ENCODE data around the gene CDCA7.
"Not testable (repeated sequence)": the region's sequence is repeated elsewhere in the genome, so short reads cannot be mapped to it uniquely, and the experiment has no call there.

CDCA7 gene
- total RNA-seq = 2.2 to 3.0 reads per million in 2 experiments

DNA sequence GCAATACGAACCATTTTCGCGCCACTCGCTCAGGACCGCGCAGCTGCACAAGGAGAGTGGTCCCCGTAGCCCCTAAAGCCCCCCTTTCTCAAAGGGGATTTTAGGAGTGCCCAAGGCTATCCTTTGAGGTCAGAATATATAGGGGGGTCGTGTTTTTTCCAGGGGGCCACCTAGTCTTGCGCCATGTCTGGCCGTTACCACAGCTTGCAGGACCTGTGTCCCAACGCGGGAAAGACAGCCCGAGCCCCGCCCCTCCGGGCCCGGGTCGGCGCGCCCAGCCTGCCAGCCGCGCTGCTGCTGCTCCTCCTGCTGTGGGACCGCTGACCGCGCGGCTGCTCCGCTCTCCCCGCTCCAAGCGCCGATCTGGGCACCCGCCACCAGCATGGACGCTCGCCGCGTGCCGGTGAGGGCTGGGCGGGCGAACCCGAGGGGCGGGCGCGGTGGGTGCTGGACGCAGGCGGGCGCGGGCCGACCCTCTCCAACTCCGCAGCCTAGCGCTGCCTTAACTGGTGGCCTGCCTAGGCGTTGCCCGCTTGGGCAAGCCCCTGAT, at the start of gene CDCA7:
CDCA7 (plus strand) TSS at position 291 of the 550 bp plus-strand sequence; CDS start at position 383, 92 bp downstream.
- no peak for DNase-seq (ENCODE audit: low read depth)

- no peak for DNase-seq (ENCODE audit: low read depth)
Measured at GRCh38 chr2:173305303-173305702, 49.4 kb upstream of the CDCA7 start.

DNA sequence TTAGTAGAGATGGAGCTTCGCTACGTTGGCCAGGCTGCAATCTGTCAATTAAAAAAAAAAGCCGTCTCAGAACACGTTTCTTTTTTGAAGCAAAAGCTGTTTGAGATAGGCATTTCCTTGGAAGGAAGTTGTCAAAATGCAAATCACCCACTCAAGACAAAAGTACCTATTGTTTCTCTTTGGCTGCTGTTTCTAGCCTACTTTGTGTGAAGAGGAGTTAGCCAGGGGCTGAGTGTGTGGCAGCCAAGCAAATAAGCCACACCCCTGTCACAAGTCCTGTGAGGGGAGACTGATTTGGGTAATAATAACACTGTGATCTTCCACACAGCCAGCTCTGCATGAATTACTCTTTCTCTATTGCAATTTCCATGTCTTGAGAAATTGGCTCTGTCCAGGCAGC, 47.4 kb upstream of the CDCA7 start:
- no peak for DNase-seq (ENCODE audit: low read depth)

- not testable (repeated sequence) for DNase-seq (ENCODE audit: low read depth)
Measured at GRCh38 chr2:173309370-173309769, 45.3 kb upstream of the CDCA7 start.

DNA sequence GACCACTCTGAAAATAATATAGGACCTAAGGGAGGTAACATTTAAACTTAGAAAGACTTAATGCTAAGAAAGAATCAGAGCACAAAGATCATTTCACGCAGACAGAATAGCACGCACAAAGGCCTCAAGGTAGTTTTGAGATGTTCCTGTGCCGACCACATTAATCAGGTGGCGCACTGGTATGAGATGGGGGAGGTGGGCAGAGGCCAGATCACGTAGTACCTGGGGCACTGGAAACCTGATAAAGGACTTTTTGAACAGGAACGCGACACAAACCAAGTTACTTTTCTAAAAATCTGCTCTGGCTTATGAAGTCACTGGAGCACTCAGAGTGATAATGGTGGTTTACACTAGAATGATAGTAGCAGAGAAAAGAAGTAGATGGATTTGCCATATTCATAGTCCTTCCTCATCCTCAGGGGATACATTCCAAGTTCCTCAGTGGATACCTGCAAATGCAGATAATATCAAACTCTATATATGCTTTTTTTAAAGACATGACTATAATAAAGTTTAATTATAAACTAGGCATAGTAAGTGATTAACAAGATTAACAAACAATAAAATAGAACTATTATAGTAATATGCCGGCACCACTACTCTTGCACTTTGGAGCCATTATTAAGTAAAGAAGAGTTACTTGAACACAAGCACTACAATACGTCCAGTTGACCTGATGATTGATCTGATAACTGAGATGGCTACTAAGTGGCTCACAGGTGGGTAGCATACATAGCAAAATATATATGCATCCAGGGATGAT, 42.6 kb upstream of the CDCA7 start:
- no peak for DNase-seq (ENCODE audit: low read depth)

DNA sequence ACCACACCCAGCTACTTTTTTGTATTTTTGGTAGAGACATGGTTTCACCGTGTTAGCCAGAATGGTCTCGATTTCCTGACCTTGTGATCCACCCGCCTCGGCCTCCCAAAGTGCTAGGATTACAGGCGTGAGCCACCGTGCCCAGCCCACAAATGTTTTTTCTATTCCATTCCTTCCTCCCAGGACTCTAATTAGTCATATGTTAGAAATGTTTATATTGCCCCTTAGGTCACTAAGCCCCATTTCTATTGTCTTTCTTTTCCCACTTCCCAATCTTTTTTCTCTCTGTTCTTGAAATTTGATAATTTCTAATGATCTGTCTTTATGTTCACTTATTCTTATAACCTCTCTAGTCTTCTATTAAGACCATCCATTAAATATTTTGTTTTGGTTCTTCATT, 31.3 kb upstream of the CDCA7 start:
- DNase-seq (ENCODE audit: low read depth) = no peak

DNA sequence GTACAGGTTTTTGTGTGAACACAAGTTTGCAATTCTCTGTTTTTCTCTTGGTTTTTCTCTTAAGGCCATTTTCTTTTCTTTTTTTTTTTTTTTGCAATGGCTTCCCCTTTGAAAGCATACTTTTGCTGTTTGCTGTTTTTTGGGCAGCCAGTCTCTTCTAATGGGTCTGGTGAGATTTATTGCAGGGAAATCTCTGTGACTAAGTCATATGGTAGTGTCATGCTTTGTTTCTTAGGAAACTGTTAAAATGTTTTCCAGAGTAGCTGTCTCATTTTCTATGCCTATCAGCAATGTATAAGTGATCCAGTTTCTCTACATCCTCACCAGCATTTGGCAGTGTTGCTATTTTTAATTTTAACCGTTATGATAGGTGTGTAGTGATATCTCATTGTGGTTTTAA, 27.9 kb upstream of the CDCA7 start:
- no peak for DNase-seq (ENCODE audit: low read depth)

GRCh38 chr2:173327421-173327820, 27.3 kb upstream of the CDCA7 start:
- no peak for DNase-seq (ENCODE audit: low read depth)

GRCh38 chr2:173333003-173333402, 21.7 kb upstream of the CDCA7 start:
- DNase-seq (ENCODE audit: low read depth) = not testable (repeated sequence)

GRCh38 chr2:173339807-173340206, 14.9 kb upstream of the CDCA7 start:
- no peak for DNase-seq (ENCODE audit: low read depth)

- DNase-seq (ENCODE audit: low read depth) = no peak
Measured at GRCh38 chr2:173343921-173344320, 10.8 kb upstream of the CDCA7 start.

GRCh38 chr2:173346035-173346434, 8.6 kb upstream of the CDCA7 start:
- DNase-seq (ENCODE audit: low read depth) = no peak

DNA sequence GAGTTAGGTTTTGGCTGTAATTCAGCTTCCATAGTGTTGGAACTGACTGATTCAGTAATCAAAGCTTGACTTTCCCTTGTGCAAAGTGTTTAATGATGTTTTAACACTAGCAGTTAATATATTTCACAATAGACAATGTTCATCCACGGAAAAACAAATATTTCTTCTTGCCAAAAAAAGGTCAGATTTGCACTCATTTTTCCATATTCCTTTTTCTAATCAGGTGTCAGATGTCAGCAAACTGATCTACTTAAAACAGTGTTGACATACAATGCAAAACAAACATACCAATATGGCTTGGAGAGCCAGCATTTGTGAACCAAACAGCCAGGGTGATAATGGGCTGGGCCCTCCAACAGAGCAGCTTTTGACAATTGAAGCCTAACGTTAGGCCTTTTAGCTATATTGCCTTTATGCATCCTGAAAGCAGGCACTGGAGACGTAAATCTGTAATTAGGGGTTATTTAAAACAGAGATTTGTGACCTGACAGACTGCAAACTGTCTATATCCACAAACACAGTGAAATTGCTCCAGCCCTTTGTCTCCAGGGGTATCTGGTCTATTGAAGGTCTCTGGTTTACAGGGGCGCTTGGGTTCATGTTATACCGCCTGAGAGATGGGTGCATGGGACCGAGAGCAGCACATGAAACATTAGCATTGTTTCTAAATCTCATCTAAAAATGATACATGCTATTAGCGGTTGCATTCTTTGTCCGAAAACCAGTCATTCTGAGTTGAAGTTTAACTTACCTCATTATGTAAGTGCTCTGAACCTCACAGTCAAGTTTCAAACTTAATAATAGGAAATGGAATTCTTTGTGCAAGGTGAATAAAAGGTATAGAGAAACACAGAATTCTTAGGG, 7.1 kb upstream of the CDCA7 start:
- no peak for DNase-seq (ENCODE audit: low read depth)

- no peak for DNase-seq (ENCODE audit: low read depth)
Measured at GRCh38 chr2:173349287-173349686, 5.4 kb upstream of the CDCA7 start.

- no peak for DNase-seq (ENCODE audit: low read depth)
Measured at GRCh38 chr2:173350383-173350782, 4.3 kb upstream of the CDCA7 start.

DNA sequence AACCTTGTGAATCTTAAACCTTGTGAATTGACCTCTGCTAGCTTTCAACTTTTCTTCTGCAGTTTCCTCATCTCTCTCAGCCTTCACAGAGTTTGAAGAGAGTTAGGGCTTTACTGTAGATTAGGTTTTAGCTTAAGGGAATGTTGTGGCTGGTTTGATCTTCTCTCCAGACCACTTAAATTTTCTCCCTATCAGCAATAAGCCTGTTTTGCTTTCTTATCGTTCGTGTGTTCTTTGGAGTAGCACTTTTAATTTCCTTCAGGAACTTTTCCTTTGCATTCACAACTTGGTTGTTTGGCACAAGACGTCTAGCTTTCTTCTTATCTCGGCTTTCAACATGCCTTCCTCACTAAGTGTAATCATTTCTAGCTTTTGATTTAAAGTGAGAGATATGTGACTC, 2.8 kb upstream of the CDCA7 start:
- DNase-seq (ENCODE audit: low read depth) = no peak

DNA sequence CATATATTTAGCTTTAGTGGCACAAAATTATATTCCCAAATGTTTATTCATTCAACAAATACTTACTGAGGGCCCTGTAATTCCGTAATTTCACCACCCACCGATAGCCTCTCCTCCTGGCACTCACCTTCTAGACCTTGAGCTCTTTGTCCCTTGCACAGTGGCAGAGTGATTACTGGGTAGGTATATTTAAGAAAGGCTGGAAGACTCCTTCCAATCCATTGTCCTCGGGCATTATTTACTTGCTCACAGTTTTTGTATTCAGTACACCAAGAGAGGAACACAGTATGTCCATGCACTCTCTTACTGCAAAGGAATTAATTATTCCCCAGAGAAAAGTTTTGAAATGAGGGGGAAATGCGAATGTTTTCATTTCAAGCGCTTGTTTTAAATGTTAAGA, 1.1 kb upstream of the CDCA7 start:
- no peak for DNase-seq (ENCODE audit: low read depth)

GRCh38 chr2:173354073-173354581, 545 bp upstream of the CDCA7 start:
- no peak for DNase-seq (ENCODE audit: low read depth)

DNA sequence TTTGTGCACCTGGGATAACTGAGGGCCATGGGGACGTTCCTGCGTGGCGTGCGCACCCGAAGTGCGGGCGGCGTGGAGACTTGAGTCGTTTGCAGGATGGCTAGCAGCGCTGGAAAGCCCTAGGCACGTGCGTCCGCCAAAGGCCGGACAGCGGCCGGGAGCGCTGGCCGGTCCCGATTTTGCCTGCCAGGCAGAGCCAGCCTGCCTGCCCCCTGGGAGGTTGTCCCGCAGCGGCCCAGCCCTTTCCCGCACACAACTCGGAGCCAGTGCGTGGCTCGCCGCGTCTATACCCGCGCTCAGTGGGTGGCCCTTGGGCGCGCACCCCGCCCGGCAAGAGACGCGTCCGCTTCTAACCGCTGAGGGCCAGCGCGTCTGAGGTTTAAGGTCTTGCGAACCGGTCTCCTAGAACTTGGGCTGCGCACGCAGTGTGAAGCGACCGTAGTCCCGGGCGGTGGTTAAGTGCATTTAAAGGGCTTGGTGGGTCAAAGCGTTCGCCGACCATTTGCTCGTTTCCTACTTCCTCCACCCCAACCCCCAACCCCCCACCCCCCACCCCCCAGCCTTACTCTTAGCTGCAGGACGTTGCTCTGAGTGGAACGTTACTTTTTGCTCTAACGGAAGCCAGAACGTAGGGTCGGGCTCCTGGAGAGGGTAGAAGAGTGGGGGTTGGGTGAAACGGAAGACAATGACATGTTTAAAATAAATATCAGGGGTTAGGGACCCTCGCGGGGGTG, 627 bp downstream of the CDCA7 start:
- no peak for DNase-seq (ENCODE audit: low read depth)

DNA sequence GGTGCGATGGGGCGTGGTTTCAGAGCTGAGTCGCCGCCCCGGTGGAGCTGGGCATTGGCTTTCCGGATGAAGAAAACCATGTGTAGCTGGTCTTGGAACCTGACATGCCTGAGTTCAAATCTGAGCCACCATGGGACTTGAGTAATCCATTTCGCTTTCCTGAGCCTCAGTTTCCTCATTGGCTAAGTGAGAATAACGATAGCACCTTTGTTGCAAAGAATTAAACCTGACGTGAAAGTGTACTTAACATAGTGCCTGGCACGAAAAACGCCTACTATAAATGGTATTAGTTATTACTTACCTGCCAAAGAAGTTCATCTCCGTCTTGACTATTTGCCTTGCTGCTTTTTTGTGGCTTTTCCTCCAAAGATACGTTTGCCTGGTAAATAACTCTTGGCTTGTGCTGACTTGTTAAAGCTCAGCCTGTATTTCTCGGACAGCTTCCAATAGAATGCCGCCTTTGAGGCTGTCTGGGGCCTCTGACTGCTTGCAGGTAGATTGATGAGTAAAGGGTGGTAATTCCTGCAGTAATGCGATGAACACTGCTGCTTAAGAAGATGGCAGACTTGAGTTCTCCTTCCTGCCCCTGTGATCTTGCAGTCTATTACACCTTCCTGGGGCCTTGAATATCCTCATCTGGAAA, 1.3 kb downstream of the CDCA7 start:
- no peak for DNase-seq (ENCODE audit: low read depth)

DNA sequence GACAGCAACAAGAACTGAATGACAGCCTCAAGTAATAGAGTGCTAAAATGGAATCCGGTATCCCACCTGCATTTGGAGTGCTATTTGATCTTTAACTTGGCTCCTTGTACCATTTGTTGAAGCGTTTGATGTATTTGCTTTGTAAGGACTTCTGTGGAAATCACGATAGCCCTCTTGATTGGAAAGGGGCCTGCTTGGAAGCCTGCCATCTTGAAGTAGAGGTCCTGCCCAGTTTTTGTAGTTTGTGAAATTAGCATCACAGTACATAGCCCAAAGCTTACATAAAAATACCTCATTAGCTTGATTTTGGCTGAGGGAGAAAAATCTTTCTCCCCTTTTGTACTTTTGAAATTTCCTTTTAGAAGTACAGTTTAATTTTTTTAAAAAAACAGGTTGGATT, 2.7 kb downstream of the CDCA7 start:
- no peak for DNase-seq (ENCODE audit: low read depth)

Measured in T follicular helper cell (primary cell).